Inflammatory macrophage (primary cell): ENCODE measurements around the gene LRMDA.
A peak's percentile ranks its signal among the peaks of the same experiment; 100 is the strongest.
"Not testable (repeated sequence)": the region's sequence is repeated elsewhere in the genome, so short reads cannot be mapped to it uniquely, and the experiment has no call there.

Experiments
- DNase-seq, 2 donors: peaks; one replicate each; pipeline ENCODE4 v3.0.0-alpha.2; 2020 to 2022

Gene LRMDA

GRCh38 chr10:76035206-76036110 is 604.0 kb downstream of the LRMDA start:
- DNase-seq, result no peak

DNA sequence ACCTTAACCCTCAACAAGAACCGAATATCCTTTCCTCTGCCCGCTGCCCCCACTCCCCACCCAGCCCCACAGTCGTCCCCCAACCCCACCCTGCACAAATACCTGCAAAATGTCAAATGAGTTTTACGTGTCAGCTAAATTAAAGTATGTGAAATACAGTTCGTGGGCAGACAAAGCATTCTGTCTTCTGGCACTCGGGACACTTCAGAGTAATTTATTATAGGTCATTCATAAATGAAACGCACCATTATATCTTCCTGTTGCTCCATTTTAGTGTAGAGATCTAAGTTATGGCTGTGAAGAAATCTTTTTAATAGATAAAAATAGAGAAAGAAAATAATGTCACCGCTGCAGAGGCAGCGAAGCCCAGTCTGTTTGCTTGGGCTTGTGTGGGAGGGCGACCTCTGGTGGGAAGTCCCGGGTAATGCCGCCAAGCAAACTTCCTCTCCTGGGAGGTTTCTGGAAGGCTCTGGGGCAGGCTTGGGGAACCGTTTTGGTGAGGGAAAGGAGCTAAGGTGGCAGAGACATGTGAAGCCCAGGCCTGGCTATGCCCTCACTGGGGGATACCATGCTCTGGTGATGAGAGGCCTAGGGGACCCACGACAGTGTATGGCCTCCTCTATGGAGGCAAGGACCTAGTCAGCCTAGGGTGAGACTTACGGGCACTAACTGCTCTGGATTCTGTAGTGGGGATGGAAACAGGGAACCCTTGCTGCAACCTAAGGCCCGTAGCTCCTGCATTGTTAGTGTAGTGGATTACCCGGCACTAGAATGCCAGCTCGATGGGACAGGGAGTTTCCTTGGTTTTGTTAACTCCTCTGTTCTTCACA is 604.9 kb downstream of the LRMDA start:
- peak; percentile 67 to 73 for DNase-seq

DNA sequence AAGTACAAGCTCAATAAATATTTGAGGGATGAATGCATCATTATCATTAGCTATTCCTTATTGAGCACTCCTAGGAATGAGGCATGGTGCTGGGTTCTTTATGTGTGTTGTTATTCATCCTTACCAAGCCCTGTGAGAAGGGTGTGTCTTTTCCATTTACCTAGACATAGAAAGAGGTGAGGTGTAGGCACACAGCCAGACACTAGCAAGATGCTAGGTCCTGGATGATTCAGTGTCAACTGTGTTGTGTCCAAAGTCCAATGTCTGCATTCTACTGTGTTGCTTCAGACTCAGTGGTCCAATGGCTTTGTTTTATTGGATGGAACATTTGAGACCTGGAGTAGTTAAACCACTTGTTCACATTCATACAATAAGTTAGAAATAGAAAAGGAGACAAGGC is 605.5 kb downstream of the LRMDA start:
- no peak for DNase-seq

DNA sequence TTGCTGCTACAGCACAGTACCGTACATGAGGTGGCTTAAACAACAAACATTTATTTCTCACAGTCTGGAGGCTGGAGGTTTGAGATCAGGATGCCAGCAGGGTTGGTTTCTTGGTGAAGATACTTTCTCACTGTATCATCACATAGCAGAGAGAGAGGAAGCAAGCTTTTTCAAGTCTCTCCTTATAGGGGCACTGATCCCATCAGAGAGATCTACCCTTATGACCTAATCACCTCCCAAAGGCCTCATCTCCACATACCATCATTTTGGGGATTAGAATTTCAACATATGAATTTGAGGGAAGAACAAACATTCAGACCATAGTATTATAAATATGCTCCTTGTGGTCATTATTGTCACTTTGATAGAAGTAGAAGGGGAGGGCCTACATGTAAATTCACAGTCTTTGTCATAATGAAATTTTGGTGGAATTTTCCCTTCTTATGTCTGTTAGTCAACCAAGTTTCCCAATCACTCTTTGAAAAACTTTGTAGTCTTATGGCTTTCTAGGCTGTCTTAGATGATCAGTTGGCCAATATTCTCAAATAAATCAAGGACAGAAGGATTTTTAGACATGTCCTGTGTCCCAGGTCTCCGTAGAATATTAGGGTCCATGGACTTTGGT is 606.2 kb downstream of the LRMDA start:
- no peak for DNase-seq

DNA sequence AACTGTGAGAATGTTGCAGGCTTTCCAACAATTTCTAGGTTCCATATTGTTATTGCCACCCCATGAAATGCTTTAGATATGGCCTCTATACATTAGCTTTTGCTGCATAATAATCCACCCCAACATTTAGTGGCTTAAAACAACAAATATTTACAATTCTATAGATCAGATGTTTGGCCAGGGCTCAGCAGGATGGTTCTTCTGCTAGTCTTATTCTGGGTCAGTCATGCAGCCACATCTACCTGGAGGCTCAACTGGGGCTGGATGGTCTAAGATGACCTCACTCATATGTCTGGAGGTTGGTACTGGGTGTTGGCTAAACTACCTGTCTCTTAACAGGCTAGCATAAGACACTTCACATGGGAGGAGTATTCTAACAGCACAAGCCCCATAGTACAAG is 607.3 kb downstream of the LRMDA start:
- DNase-seq, result no peak

DNA sequence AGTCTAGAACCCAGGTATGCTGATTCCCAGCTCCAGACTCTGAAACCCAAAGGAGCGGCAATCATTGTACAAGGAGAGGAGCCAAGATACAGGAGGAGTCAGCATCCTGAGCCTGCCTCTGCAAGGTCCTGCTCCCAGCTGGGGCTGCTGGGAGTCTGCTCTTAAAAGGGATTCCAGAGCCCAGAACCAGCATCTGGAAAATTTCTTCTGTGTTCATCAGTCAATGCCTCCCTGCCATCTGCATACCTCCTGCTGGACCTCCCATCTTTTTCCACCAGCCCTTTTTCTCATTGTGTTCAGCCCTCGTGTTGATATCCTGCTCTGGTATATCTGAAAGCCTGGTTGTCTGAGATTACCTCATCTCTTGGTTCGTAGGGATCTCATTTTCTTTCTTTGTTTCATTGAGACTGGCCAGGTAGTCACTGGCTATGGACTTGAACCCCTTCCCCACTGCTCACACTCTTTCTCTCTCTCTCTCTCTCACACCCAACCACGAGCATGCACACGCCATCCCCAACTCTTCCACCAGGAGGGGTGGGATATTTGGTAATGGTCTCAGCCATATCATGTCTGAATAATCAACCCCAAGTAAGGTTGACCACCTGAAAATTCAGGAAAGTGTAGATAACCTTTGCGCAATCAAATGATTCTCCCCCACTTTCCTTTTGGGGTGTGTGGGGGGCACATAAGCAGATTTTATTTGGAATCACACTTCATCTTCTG is 608.8 kb downstream of the LRMDA start:
- DNase-seq, result no peak

DNA sequence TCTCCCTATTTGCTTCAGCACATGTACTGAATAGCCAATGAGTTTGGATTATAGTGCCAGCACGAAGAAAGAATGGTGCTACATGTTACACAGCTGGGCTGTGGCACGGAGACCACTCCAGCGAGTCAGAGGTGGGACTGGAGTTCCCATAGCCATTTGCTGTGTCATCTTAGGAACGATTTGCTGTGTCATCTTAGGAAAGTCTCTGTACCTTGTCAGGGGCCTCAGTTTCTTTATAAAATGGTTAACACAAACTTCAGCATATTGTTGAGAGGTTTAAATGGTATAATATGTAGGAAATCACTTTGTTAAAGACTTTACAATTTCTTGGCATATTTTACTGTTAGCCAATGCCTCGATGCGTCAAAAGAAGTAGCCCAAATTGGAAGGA is 609.4 kb downstream of the LRMDA start:
- DNase-seq, result no peak

- DNase-seq, result no peak
Observed at GRCh38 chr10:76041551-76041950, 610.1 kb downstream of the LRMDA start.

GRCh38 chr10:76043261-76043660 is 611.8 kb downstream of the LRMDA start:
- no peak for DNase-seq

- DNase-seq, result no peak
Observed at GRCh38 chr10:76044751-76045150, 613.3 kb downstream of the LRMDA start.

DNA sequence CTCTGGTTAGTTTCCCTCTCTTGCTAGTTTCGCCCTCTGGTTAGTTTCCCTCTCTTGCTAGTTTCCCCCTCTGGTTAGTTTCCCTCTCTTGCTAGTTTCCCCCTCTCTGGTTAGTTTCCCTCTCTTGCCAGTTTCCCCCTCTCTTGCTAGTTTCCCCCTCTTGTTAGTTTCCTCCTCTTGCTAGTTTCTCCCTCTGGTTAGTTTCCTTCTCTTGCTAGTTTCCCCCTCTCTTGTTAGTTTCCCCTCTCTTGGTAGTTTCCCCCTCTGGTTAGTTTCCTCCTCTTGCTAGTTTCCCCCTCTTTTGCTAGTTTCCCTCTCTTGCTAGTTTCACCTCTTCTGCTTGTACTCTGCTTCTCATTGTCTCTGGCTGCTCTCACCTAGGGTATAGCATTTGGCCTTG is 613.8 kb downstream of the LRMDA start:
- no peak for DNase-seq

GRCh38 chr10:76047521-76047920 is 616.1 kb downstream of the LRMDA start:
- DNase-seq, result no peak

GRCh38 chr10:76049581-76050290 is 618.3 kb downstream of the LRMDA start:
- DNase-seq, result peak; percentile 64 to 74

DNA sequence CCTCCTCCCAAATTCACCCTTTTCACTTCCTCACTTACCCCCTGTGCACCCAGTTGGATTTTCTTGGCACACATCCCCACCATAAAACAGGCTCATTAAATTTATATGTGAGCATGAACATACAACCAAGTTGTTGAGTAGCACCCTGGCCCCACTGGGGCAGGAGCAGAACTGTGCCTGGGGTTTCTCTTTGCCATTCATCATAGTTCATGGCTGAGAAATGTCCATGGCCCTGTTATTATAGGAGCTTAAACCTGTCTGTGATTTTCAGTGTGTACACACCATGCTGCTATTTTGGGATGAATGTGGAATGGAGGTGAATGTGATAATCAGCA is 618.8 kb downstream of the LRMDA start:
- DNase-seq, result no peak

DNA sequence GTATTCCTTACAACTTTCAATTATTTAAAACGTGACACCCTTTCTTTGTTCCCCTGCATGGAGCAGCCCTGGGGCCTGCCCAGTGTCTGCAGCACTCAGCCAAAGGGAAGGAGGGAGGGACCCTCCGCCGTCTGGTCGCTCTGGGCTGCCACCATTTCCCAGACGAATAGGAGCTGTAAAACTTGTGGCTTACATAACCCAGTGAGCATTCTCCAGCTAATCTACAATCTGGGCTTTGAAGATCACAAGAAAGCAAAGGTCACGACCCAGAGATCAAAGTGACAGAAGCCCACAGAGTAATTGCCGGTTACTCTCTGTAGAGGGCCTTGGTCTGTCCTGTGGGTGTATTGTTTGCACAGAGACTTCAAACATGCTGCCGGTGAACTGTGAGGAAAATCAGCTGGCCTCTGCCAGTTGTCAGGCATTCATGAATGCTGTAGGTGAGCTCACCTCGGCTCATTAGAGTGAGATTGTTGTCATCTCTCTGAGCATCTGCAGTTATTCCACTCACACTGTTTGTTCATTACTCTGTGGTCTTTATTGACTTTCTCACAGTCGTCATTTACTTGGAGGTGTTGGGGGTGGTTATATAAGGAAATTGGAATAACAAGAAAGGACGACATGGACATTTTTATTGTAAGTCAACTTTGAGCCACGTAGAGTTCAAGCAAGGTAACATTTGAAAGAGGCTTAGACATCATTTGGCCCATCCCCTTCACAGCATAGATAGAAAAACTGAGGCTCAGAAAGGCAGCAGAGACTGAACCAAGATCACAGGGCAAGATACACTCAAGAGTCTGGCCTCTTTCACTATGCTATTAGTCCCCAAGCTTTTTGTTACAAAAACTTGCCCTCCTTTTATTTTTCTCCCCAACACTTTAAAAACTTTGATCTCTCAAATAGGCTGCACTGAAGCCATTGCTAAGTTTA is 619.8 kb downstream of the LRMDA start:
- no peak for DNase-seq

GRCh38 chr10:76052682-76053503 is 621.5 kb downstream of the LRMDA start:
- DNase-seq, result no peak

- DNase-seq, result no peak
Observed at GRCh38 chr10:76055466-76055865, 624.0 kb downstream of the LRMDA start.

GRCh38 chr10:76055963-76056362 is 624.5 kb downstream of the LRMDA start:
- no peak for DNase-seq

- DNase-seq, result not testable (repeated sequence)
Observed at GRCh38 chr10:76060993-76061392, 629.6 kb downstream of the LRMDA start.

DNA sequence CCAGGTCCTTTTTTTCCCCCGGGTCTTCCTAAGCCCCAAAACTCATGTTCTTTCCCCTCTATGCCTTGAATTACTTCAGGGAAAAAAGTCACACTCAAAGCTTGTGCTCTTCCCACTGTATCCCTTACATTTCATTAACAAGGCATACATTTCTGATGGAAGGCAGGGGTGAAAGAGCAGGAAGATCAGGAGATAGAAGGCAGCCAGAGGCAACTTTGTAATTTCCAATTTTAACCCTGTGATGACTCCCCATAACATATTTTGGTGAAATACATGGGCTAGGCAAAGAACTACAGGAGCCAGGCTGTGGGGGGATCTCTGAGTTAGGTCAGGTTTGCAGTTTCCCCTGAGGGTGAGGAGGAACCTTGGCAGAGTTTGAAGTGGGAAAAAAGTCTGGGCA is 635.0 kb downstream of the LRMDA start:
- no peak for DNase-seq
